Measurements from ENCODE around the gene LRRC26. TPM values are rescaled to one million over a fixed set of nuclear protein-coding genes. Genes with fewer than 3 reads are reported as not detected.
A peak's percentile ranks its signal among the peaks of the same experiment; 100 is the strongest.

The LRRC26 gene
- total and polyA plus RNA-seq, 2 donors (not counting 3 experiments of a cell fraction or from before 2014, with no cell fraction given), result 0.08 TPM; not detected in 1

GRCh38 chr9:137187386-137187785, 17.5 kb upstream of the LRRC26 start:
- H3K9me3 ChIP-seq (replicated peaks; ENCODE audit: control insufficient read depth, insufficient read depth, low read length), result no peaks in the 10 kb centered on the region
- no peaks in the 10 kb centered on the region for H3K9me1 ChIP-seq (replicated peaks; ENCODE audit: control insufficient read depth, extremely low read depth, insufficient read depth, low read length)
- peak overlapping the region; percentile 61 for H3K9ac ChIP-seq (replicated peaks; ENCODE audit: extremely low read depth, insufficient read depth, low read length)
- DNase-seq (ENCODE audit: low read depth, low spot score), result no peak
- no TSS peak for BruUV-seq (replicated peaks)
- ChIA-PET CTCF (interaction anchor here (2.2 to 2.6 kb wide), 2 partner anchors 11 to 31 kb away, joined by 5 to 13 read pairs; no protein-coding TSS in a partner anchor), POLR2A (no interaction called here)
- TF ChIP-seq JUN (IDR thresholded peaks at IDR 0.05; ENCODE audit: borderline replicate concordance, insufficient read depth, insufficient read length, low read depth), result no peak
- TF ChIP-seq POLR2AphosphoS5 (IDR thresholded peaks at IDR 0.05; ENCODE audit: insufficient read depth, low read depth, low read length), result no peak
- TF ChIP-seq FOS (IDR thresholded peaks at IDR 0.05; ENCODE audit: borderline replicate concordance, insufficient read depth, low read length), result no peak
- TF ChIP-seq, protein P1, sequence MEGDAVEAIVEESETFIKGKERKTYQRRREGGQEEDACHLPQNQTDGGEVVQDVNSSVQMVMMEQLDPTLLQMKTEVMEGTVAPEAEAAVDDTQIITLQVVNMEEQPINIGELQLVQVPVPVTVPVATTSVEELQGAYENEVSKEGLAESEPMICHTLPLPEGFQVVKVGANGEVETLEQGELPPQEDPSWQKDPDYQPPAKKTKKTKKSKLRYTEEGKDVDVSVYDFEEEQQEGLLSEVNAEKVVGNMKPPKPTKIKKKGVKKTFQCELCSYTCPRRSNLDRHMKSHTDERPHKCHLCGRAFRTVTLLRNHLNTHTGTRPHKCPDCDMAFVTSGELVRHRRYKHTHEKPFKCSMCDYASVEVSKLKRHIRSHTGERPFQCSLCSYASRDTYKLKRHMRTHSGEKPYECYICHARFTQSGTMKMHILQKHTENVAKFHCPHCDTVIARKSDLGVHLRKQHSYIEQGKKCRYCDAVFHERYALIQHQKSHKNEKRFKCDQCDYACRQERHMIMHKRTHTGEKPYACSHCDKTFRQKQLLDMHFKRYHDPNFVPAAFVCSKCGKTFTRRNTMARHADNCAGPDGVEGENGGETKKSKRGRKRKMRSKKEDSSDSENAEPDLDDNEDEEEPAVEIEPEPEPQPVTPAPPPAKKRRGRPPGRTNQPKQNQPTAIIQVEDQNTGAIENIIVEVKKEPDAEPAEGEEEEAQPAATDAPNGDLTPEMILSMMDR (IDR thresholded peaks at IDR 0.05; ENCODE audit: extremely low read depth in 1 of 2, insufficient read depth in 1 of 2, low read depth in 1 of 2, low read length in 2 of 2), result no peak
- H3K27ac ChIP-seq (ENCODE audit: insufficient read depth, low read depth, low read length), result no peak overlapping the region
- peaks cover 33% of the 10 kb centered on the region for H3K79me2 ChIP-seq (ENCODE audit: control insufficient read depth, insufficient read depth, low read length)
- no peak for FAIRE-seq
- peaks cover 0 to 44% of the 10 kb centered on the region in 2 experiments for H3K36me3 ChIP-seq (ENCODE audit: control insufficient read depth in 2 of 2, extremely low read depth in 1 of 2, insufficient read depth in 2 of 2, low read length in 2 of 2)
- no peaks in the 10 kb centered on the region for H4K20me1 ChIP-seq (replicated peaks; ENCODE audit: control insufficient read depth, extremely low read depth, insufficient read depth, low read length)
- peak overlapping the region; percentile 62 for H3K4me2 ChIP-seq (ENCODE audit: insufficient read depth, low read length)
- dilution Hi-C loops (cut with MboI; ENCODE audit: extremely low pct_ligation_motif_present, low sequenced_read_pairs) (no loop called here), intact Hi-C loops (cut with micrococcal nuclease) (no loop called here)
- peaks cover 17% of the 10 kb centered on the region for H3K4me1 ChIP-seq (ENCODE audit: control insufficient read depth, extremely low read depth, insufficient read depth, low read length)
- no peaks in the 10 kb centered on the region for H3K27me3 ChIP-seq (ENCODE audit: control insufficient read depth in 2 of 2, insufficient read depth in 2 of 2, low read length in 2 of 2)
- H2AFZ ChIP-seq (ENCODE audit: low read depth, low read length), result no peak overlapping the region
- H3K4me3 ChIP-seq (replicated peaks in 1 of 3; ENCODE audit: insufficient read depth in 1 of 3, low read depth in 1 of 3, low read length in 3 of 3), result peak overlapping the region; percentile 57 to 86 (median 64)

DNA sequence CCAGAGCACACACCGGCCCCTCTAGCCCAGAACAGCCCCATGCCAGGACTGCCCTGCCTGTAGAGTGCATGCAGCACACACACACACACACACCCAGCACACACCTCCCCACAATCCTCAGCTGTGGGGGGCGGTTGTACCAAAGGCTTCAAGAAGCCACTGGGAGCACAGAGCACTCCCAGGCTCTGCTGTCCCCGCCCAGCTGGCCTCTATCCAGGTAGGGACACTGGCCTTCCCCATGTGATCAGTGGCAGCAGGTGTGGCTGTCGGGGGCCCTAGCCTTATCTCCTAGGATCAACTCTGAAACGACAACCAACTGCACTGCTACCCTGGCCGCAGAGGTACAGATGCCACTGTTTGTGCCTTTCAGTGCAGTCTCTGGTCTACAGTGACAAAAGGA, 16.5 kb upstream of the LRRC26 start:
- TF ChIP-seq MYC (IDR thresholded peaks at IDR 0.05; ENCODE audit: low read depth, low read length) (no peak), POLR2A (IDR thresholded peaks at IDR 0.05; ENCODE audit: low read depth, low read length) (no peak), JUN (IDR thresholded peaks at IDR 0.05; ENCODE audit: borderline replicate concordance, insufficient read depth, insufficient read length, low read depth) (no peak), FOS (IDR thresholded peaks at IDR 0.05; ENCODE audit: borderline replicate concordance, insufficient read depth, low read length) (no peak), EZH2 (IDR thresholded peaks at IDR 0.05; ENCODE audit: borderline replicate concordance, low read depth, low read length, severe bottlenecking) (no peak), POLR2AphosphoS5 (IDR thresholded peaks at IDR 0.05; ENCODE audit: insufficient read depth, low read depth, low read length) (no peak), GATA2 (IDR thresholded peaks at IDR 0.05; ENCODE audit: insufficient read depth, insufficient read length, low read depth, low read length) (no peak)
- TF ChIP-seq, protein P2, sequence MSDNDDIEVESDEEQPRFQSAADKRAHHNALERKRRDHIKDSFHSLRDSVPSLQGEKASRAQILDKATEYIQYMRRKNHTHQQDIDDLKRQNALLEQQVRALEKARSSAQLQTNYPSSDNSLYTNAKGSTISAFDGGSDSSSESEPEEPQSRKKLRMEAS (IDR thresholded peaks at IDR 0.05; ENCODE audit: insufficient read depth, insufficient read length), result no peak
- TF ChIP-seq, protein P1 (IDR thresholded peaks at IDR 0.05; ENCODE audit: extremely low read depth in 1 of 2, insufficient read depth in 1 of 2, low read depth in 1 of 2, low read length in 2 of 2), result no peak
- dilution Hi-C loops (cut with MboI; ENCODE audit: extremely low pct_ligation_motif_present, low sequenced_read_pairs) (no loop called here), intact Hi-C loops (cut with micrococcal nuclease) (no loop called here)
- peaks cover 0 to 41% of the 10 kb centered on the region in 2 experiments for H3K36me3 ChIP-seq (ENCODE audit: control insufficient read depth in 2 of 2, extremely low read depth in 1 of 2, insufficient read depth in 2 of 2, low read length in 2 of 2)
- BruUV-seq (replicated peaks), result no TSS peak
- no peak overlapping the region for H2AFZ ChIP-seq (ENCODE audit: low read depth, low read length)
- no peaks in the 10 kb centered on the region for H4K20me1 ChIP-seq (replicated peaks; ENCODE audit: control insufficient read depth, extremely low read depth, insufficient read depth, low read length)
- no peak overlapping the region for H3K4me2 ChIP-seq (ENCODE audit: insufficient read depth, low read length)
- no peaks in the 10 kb centered on the region for H3K9me3 ChIP-seq (replicated peaks; ENCODE audit: control insufficient read depth, insufficient read depth, low read length)
- H3K9ac ChIP-seq (replicated peaks; ENCODE audit: extremely low read depth, insufficient read depth, low read length), result no peak overlapping the region
- peaks cover 33% of the 10 kb centered on the region for H3K79me2 ChIP-seq (ENCODE audit: control insufficient read depth, insufficient read depth, low read length)
- ChIA-PET POLR2A (no interaction called here), CTCF (no interaction called here)
- no peaks in the 10 kb centered on the region for H3K27me3 ChIP-seq (ENCODE audit: control insufficient read depth in 2 of 2, insufficient read depth in 2 of 2, low read length in 2 of 2)
- FAIRE-seq, result no peak
- H3K4me3 ChIP-seq (replicated peaks in 1 of 3; ENCODE audit: insufficient read depth in 1 of 3, low read depth in 1 of 3, low read length in 3 of 3), result no peak overlapping the region
- no peak overlapping the region for H3K27ac ChIP-seq (ENCODE audit: insufficient read depth, low read depth, low read length)
- DNase-seq (ENCODE audit: low read depth, low spot score), result no peak
- H3K9me1 ChIP-seq (replicated peaks; ENCODE audit: control insufficient read depth, extremely low read depth, insufficient read depth, low read length), result no peaks in the 10 kb centered on the region
- H3K4me1 ChIP-seq (ENCODE audit: control insufficient read depth, extremely low read depth, insufficient read depth, low read length), result peaks cover 17% of the 10 kb centered on the region

Measured in endothelial cell of umbilical vein (primary cell).